GM19455 (cell line): ENCODE results near the gene CNTNAP2.
"Not testable (repeated sequence)": the region's sequence is repeated elsewhere in the genome, so short reads cannot be mapped to it uniquely, and the experiment has no call there.

ENCODE experiments used
- ATAC-seq: cut with Tn5 transposase; IDR thresholded peaks from one replicate; pipeline ENCODE4 v1.9.1; 2021; ENCODE audit not compliant: unreplicated experiment

CNTNAP2 gene

DNA sequence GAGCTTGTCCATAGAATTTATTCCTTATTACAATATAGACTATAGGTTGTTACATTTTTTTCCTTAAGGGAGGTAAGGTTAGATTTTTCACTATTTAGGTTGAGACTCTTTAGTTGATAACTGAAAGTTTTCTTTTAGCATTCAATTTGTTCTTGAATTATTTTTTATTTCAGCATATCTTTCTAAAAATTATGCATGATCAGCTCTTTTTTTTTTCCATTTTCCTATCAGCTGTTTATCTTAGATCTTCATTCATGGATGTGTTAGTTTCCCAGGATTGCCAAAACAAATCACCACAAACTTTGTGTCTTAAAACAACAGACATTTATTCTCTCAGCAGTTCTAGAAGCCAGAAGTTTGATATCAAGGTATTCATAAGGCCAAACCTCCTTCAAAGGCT lies 1558.1 kb downstream of the CNTNAP2 start:
- no peak for ATAC-seq

GRCh38 chr7:147678943-147679342 lies 1562.3 kb downstream of the CNTNAP2 start:
- no peak for ATAC-seq

- no peak for ATAC-seq
Observed at GRCh38 chr7:147681530-147681929, 1564.9 kb downstream of the CNTNAP2 start.

GRCh38 chr7:147700702-147701101 lies 1584.1 kb downstream of the CNTNAP2 start:
- no peak for ATAC-seq

DNA sequence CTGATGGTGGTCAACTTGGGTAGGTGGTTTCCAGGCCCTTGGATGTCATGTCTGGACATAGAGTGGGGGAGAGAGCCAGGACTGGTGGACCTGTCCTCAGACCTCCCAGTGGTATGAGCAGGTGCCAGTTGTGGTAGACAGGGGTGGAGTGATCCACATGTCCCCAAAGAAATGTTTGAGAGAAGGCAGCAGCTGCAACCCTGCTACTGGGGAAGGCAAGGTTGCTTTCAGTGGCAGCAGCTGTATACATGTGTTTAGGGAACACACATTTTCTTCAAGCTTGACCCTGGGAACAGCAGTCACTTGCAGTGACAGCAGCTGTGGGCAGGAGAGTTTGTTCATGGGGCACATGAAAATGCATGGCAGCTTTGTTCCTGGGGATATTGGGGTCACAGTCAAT lies 1591.3 kb downstream of the CNTNAP2 start:
- ATAC-seq, result no peak

GRCh38 chr7:147708871-147709270 lies 1592.3 kb downstream of the CNTNAP2 start:
- ATAC-seq, result no peak

DNA sequence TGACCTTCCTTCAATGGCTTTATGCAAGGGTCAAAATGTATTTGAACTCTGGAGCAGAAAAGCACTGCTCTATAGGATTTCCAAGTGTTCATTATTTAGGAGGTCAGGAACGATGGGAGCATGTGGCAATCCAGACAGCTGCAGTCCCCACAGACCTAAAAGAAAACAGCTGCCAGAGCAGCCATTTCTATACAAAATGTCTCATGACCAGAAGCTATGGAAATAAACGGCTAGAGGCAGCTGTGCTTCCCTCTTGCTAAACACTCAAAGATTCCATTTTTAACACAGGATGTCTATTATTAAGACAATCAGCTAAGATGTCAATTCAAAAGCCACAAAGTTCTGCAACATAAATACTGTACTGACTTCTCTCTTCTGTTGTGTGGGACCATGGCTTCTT lies 1594.8 kb downstream of the CNTNAP2 start:
- no peak for ATAC-seq

GRCh38 chr7:147721962-147722830 lies 1605.6 kb downstream of the CNTNAP2 start:
- ATAC-seq, result no peak

- no peak for ATAC-seq
Observed at GRCh38 chr7:147723536-147723935, 1606.9 kb downstream of the CNTNAP2 start.

DNA sequence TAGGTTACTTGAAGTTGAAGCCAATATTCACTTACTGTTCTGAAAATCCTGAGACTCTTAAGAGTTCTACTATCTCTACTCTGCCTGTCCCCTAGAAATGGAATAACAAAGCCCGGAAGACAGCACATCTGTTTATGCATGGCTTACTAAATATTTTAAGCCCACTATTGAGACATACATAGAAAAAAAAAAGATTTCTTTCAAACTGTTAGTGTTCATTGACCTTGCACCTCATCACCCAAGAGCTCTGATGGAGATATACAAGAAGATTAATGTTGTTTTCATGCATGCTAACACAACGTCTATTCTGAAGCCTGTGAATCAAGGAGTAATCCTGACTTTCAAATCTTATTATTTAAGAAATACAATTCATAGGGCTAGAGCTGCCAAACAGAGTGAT lies 1614.7 kb downstream of the CNTNAP2 start:
- ATAC-seq, result no peak

GRCh38 chr7:147737559-147738214 lies 1621.1 kb downstream of the CNTNAP2 start:
- ATAC-seq, result not testable (repeated sequence)

DNA sequence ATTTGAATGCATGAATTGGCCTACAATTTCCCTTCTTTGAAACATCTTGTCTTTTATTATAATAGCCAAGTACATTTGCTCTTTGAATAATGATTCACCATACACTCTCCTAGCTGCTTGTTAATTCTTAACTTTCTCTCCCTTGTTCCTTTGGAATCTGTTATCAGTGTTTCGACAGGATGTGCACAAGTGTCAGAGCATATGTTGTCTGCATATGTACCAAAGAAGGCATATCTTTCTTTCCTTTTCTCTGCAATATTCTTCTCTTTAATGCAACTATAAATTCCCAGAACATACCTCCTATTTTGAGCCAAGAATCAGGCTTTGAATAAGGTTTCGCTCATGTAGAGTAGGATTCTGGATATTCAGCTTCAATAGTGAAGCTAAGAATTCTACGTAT lies 1625.7 kb downstream of the CNTNAP2 start:
- no peak for ATAC-seq

DNA sequence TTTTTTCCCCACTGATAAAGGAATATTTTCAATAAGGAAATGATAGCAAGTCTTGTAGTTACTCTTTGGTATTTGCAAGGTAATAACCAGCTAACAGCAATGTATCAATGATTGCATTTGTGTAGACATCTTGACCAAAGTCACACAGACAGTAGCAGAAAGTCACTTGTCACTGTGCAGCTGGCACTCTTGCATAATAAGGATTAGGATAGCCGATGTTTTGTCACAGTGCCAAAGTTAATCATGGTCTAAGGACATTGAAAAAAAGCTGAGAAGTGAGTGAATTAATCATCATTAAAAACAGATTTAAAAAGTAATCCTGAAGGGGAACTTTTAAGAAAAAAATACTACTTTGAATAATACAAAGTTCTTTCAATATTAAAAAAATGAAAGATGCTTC lies 1639.7 kb downstream of the CNTNAP2 start:
- ATAC-seq, result no peak

DNA sequence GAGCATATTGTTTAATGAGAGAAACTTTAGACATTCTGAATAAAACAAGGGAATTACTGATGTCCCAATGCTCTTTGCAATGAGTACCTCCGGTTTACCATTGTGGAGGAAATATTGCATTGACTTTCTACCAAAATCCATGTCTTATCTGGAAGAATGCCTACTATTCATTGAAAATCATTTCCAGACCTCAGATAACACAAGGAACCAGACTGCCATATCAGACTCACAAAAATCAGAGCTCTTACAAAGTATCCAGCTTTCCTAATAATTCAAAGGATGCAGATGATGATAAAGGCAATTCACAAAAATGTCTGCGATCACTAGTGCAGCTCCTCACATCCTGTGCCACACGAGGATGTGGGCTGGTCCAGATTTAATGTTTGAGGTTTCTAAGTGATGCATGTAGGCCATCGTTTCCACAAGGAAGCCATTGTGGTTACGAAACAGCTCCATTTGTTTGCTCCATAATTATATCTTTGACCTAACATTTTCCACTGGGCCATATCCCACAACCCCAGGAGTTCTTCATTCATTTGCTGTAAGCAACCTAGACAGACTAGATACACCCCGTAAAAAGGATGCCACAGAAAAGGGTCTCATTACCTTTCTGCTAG lies 1642.8 kb downstream of the CNTNAP2 start:
- no peak for ATAC-seq

- ATAC-seq, result no peak
Observed at GRCh38 chr7:147765301-147765700, 1648.7 kb downstream of the CNTNAP2 start.

DNA sequence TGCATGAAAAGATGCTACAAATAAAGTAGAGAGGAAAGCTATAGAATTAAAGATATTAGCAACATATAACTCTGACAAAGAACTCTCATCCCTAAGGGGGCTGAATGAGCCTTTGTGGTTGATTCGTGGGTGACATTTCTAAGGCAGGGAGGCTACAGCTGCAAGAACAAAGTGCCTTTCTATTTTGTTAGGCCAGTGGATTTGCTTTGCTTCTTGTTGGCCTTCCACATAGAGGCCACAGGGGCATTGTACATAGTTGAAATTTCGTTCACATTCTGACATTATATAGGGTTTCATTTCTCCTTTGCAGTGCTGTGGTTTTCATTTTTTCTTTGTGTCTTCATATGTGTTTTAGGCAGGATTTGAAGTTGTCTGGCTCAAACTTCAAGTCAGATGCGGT lies 1654.7 kb downstream of the CNTNAP2 start:
- no peak for ATAC-seq

- ATAC-seq, result no peak
Observed at GRCh38 chr7:147774461-147774860, 1657.9 kb downstream of the CNTNAP2 start.

DNA sequence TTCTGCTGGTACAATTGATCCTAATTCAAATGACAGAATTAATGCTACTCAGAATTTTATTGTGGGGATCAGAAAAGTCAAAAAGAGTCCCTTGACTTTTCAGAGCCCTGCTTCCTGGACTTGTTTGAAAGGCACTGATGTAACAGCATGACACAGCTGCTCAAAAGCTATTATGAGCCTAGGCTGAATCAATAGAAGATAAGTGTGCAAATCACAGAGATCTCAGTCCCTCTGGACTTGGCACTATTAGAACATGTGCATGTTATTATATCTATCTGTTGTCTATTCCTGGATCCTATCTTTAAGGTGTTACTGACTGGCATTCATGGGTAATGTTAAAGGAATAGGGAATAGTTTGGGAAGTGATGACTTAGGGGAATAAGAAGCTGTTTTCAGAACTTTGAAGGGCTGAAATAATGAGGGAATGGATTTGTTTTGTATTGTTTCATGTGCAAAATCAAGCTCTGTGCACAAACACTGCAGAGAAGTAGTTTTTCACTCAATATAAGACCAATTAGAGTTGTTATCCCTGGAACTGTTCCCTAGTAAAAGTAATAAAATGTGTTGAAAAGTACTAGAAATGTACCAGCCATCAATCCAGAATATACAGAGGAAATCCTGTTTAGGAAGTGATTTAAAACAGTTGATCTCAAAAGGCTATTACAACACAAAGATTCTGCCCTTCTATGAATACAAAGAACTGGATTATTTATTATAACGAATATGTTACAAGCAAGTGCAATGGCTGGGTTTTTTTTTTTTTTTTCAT lies 1659.1 kb downstream of the CNTNAP2 start:
- no peak for ATAC-seq

GRCh38 chr7:147777309-147777708 lies 1660.7 kb downstream of the CNTNAP2 start:
- ATAC-seq, result no peak

DNA sequence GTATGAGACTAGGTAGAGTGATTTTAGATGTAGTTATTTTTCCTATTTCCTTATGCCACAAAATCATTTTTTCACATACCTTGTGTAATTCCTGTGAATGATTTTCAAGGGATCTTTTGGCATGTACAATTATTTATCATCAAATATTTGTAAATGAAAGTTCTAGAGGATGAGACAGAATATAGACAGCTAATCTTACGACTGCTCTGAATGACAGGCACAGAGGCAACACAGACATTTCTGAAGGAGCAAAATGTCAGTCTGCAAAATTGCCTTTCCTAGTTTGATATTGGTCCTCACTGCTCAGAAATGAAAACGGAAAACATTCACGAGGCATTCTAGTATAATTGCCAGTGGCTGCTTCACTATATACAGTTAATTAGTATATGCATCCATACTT lies 1663.3 kb downstream of the CNTNAP2 start:
- no peak for ATAC-seq

DNA sequence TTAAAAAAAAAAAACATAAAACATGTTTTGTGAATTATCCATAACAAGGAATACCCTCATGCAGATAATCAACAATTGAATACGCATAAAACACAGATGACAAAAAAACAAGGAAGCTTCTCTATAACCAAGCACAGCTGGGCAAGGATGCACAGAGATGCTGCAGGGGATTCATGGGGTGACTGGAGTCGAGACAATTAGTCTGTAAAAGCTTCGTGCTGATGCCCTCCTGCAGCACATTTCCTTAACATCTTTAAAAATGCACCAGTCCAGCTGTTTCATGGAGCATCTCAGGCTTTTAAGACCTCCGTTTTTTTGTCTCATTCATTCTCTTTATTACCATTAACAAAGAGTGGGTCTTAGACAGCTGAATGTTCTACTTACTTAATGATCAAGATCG lies 1680.0 kb downstream of the CNTNAP2 start:
- ATAC-seq, result no peak
